Thymus (tissue), 11 donors: ENCODE measurements around the gene RNF224. TPM values are rescaled to one million over a fixed set of nuclear protein-coding genes. Genes with fewer than 3 reads are reported as not detected.
"Not testable (repeated sequence)": the region's sequence is repeated elsewhere in the genome, so short reads cannot be mapped to it uniquely, and the experiment has no call there.

Experiments used
- DNase-seq, 9 donors: peaks; one replicate each; pipeline ENCODE4 v3.0.0-alpha.2; 2013; ENCODE audit warnings: low spot score in 9 of 9, low read depth in 6 of 9, missing footprints in 1 of 9
- H3K27ac ChIP-seq, 2 donors: one replicate each; pipeline ENCODE4 v1.5.1; 2013; ENCODE audit warnings: control low read depth in 1 of 2, low read depth in 1 of 2, low read length in 1 of 2, mild to moderate bottlenecking in 1 of 2, moderate library complexity in 1 of 2
- H3K27me3 ChIP-seq, 2 donors: one replicate each; pipeline ENCODE4 v1.5.1; 2013; ENCODE audit warnings: low read length in 1 of 2; ENCODE audit not compliant: control insufficient read depth in 2 of 2, insufficient read depth in 1 of 2
- H3K36me3 ChIP-seq, 2 donors: one replicate each; pipeline ENCODE4 v1.5.1; 2013; ENCODE audit warnings: low read length in 1 of 2, mild to moderate bottlenecking in 1 of 2, moderate library complexity in 1 of 2; ENCODE audit not compliant: control insufficient read depth in 2 of 2, insufficient read depth in 2 of 2
- H3K4me1 ChIP-seq, 2 donors: one replicate each; pipeline ENCODE4 v1.5.1; 2013; ENCODE audit warnings: low read length in 2 of 2; ENCODE audit not compliant: control insufficient read depth in 2 of 2, insufficient read depth in 2 of 2
- H3K4me3 ChIP-seq, 2 donors: one replicate each; pipeline ENCODE4 v1.5.1; 2013; ENCODE audit warnings: low read length in 2 of 2, control low read depth in 1 of 2, mild to moderate bottlenecking in 1 of 2
- H3K9me3 ChIP-seq, 2 donors: one replicate each; pipeline ENCODE4 v1.5.1; 2013; ENCODE audit warnings: low read length in 1 of 2, mild to moderate bottlenecking in 1 of 2; ENCODE audit not compliant: control insufficient read depth in 2 of 2, insufficient read depth in 1 of 2
- WGBS: extraction: QIAGEN DNeasy Blood & Tissue Kit; methylation state at CpG from one replicate; pipeline ENCODE4 v1.1.7; 2013; 5-methylcytosine and 5-hydroxymethylcytosine counted together
- polyA plus RNA-seq: library from polyadenylated mRNA; stranded (reverse); fragments of 200-250 nt; gene quantifications from one replicate; pipeline ENCODE4 v1.2.3, GENCODE V29; 2013
- total RNA-seq: library from RNA; stranded (reverse); fragments of 120-200 nt; gene quantifications from one replicate; pipeline ENCODE4 v1.2.4, GENCODE V29; 2013
- donor health status: healthy.

Gene RNF224
- total and polyA plus RNA-seq, 2 donors: 0.05 to 0.16 TPM

- peaks cover 10 to 19% of the 10 kb centered on the region in 2 donors for H3K4me1 ChIP-seq
- no peak for DNase-seq
- H3K27me3 ChIP-seq: peaks cover 0 to 62% of the 10 kb centered on the region in 2 donors
- H3K4me3 ChIP-seq: no peak overlapping the region
- WGBS: 87% methylated on average over 40 of the region's 40 CpGs
- H3K9me3 ChIP-seq: no peaks in the 10 kb centered on the region
- no peak overlapping the region for H3K27ac ChIP-seq
- H3K36me3 ChIP-seq: no peaks in the 10 kb centered on the region
Measured at GRCh38 chr9:137234055-137234697, 6.9 kb downstream of the RNF224 start.

- no peaks in the 10 kb centered on the region for H3K9me3 ChIP-seq
- H3K4me1 ChIP-seq: peaks cover 16 to 24% of the 10 kb centered on the region in 2 donors
- no peak overlapping the region for H3K27ac ChIP-seq
- peaks cover 0 to 55% of the 10 kb centered on the region in 2 donors for H3K27me3 ChIP-seq
- H3K36me3 ChIP-seq: no peaks in the 10 kb centered on the region
- 84% methylated on average over 18 of the region's 18 CpGs for WGBS
- no peak for DNase-seq
- no peak overlapping the region for H3K4me3 ChIP-seq
Measured at GRCh38 chr9:137234758-137235423, 7.6 kb downstream of the RNF224 start.

- Histone ChIP-seq H3K27me3 (peaks cover 0 to 48% of the 10 kb centered on the region in 2 donors), H3K36me3 (no peaks in the 10 kb centered on the region), H3K9me3 (no peaks in the 10 kb centered on the region), H3K4me3 (no peak overlapping the region), H3K27ac (no peak overlapping the region), H3K4me1 (peaks cover 16 to 27% of the 10 kb centered on the region in 2 donors)
- no peak for DNase-seq
- WGBS: 85% methylated on average over 35 of the region's 35 CpGs
Measured at GRCh38 chr9:137235424-137236237, 8.3 kb downstream of the RNF224 start.

- H3K4me1 ChIP-seq: peaks cover 16 to 27% of the 10 kb centered on the region in 2 donors
Measured at GRCh38 chr9:137236238-137236935, 9.1 kb downstream of the RNF224 start.

GRCh38 chr9:137236936-137237421 is 9.7 kb downstream of the RNF224 start:
- no peak overlapping the region for H3K4me3 ChIP-seq
- DNase-seq: no peak
- peak overlapping the region in 1 of 2 donors; percentile 26 for H3K27ac ChIP-seq
- 39% methylated on average over 11 of the region's 11 CpGs for WGBS
- no peaks in the 10 kb centered on the region for H3K9me3 ChIP-seq
- H3K27me3 ChIP-seq: peaks cover 0 to 35% of the 10 kb centered on the region in 2 donors
- peaks cover 19 to 30% of the 10 kb centered on the region in 2 donors for H3K4me1 ChIP-seq
- H3K36me3 ChIP-seq: peaks cover 0 to 2% of the 10 kb centered on the region in 2 donors

More at GRCh38 chr9:137236238-137236935, 9.1 kb downstream of the RNF224 start:
- Histone ChIP-seq H3K27me3 (peaks cover 0 to 41% of the 10 kb centered on the region in 2 donors), H3K4me3 (no peak overlapping the region), H3K36me3 (no peaks in the 10 kb centered on the region), H3K9me3 (no peaks in the 10 kb centered on the region), H3K27ac (peak overlapping the region in 1 of 2 donors; percentile 26)
- DNase-seq: peak in 8 of 9 donors; percentile 73 to 93 (median 88)
- WGBS: 9% methylated on average over 31 of the region's 31 CpGs

- H3K4me3 ChIP-seq: no peak overlapping the region
- H3K27me3 ChIP-seq: peaks cover 0 to 24% of the 10 kb centered on the region in 2 donors
- 95% methylated on average over 13 of the region's 13 CpGs for WGBS
- peaks cover 7 to 12% of the 10 kb centered on the region in 2 donors for H3K36me3 ChIP-seq
- H3K4me1 ChIP-seq: peaks cover 28 to 40% of the 10 kb centered on the region in 2 donors
- no peaks in the 10 kb centered on the region for H3K9me3 ChIP-seq
- DNase-seq: no peak
- H3K27ac ChIP-seq: no peak overlapping the region
Measured at GRCh38 chr9:137237759-137238726, 10.7 kb downstream of the RNF224 start.

- H3K4me1 ChIP-seq: peaks cover 28 to 51% of the 10 kb centered on the region in 2 donors
Measured at GRCh38 chr9:137239541-137240200, 12.4 kb downstream of the RNF224 start.

More at GRCh38 chr9:137239541-137240200, 12.4 kb downstream of the RNF224 start:
- H3K36me3 ChIP-seq: peaks cover 11 to 19% of the 10 kb centered on the region in 2 donors
- H3K4me3 ChIP-seq: peak overlapping the region; percentile 59 to 69
- H3K9me3 ChIP-seq, DNase-seq: not testable (repeated sequence)
- WGBS: 63% methylated on average over 27 of the region's 27 CpGs
- peaks cover 0 to 11% of the 10 kb centered on the region in 2 donors for H3K27me3 ChIP-seq
- H3K27ac ChIP-seq: peak overlapping the region; percentile 96 to 98
